HuH-7.5 (cell line): ENCODE measurements around the gene SNX24.
A peak's percentile ranks its signal among the peaks of the same experiment; 100 is the strongest.
"Not testable (repeated sequence)": the region's sequence is repeated elsewhere in the genome, so short reads cannot be mapped to it uniquely, and the experiment has no call there.

ENCODE experiments used
- DNase-seq: peaks from one replicate; pipeline ENCODE4 v3.0.0; 2011; ENCODE audit warnings: low spot score

The SNX24 gene

GRCh38 chr5:122845229-122846050 is at the start of gene SNX24:
SNX24 (plus strand) TSS chr5:122845613; CDS start chr5:122845634, 21 bp downstream.
- DNase-seq: peak; percentile 68

GRCh38 chr5:122805481-122805880 is 39.9 kb upstream of the SNX24 start:
- DNase-seq: no peak

- no peak for DNase-seq
Observed at GRCh38 chr5:122810405-122810804, 35.0 kb upstream of the SNX24 start.

- DNase-seq: no peak
Observed at GRCh38 chr5:122815218-122815767, 30.1 kb upstream of the SNX24 start.

DNA sequence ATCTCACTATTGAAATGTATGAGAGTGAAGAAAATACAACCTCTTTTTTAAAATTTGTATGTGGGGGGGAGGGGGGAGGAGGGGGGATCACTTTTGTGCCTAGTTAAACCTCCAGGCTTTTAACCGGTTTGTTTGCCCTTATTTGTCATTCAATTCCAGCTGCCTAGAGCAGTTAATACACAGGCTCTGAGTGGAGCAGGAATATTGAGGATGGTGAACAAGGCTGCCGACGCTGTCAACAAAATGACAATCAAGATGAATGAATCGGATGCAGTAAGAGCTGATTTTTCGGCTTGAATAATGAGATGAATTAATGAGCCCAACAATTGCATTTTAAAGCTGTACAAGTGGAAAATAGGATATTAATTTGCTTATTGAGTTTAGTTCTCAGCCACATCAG is 28.7 kb upstream of the SNX24 start:
- no peak for DNase-seq

GRCh38 chr5:122831984-122832383 is 13.4 kb upstream of the SNX24 start:
- DNase-seq: no peak

DNA sequence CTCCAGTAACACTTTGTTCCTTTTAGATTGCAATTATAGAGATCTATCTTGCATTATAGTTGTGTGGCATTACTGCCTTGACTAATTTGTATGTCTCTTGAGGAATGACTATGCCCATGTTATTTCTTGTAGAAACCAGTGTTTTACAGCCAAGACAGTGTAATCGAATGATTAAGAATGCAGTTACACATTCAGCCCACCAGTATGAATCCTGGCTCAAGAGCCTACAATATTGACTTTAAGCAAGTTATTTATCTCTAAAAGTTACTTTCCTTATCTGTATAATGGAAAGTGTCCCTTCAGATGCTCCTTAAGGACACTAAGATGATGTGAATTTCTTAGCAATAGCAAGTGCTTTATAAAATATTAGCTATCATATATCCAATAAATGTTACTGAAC is 9.7 kb upstream of the SNX24 start:
- no peak for DNase-seq

- DNase-seq: no peak
Observed at GRCh38 chr5:122836947-122837346, 8.5 kb upstream of the SNX24 start.

GRCh38 chr5:122839731-122840130 is 5.7 kb upstream of the SNX24 start:
- no peak for DNase-seq

DNA sequence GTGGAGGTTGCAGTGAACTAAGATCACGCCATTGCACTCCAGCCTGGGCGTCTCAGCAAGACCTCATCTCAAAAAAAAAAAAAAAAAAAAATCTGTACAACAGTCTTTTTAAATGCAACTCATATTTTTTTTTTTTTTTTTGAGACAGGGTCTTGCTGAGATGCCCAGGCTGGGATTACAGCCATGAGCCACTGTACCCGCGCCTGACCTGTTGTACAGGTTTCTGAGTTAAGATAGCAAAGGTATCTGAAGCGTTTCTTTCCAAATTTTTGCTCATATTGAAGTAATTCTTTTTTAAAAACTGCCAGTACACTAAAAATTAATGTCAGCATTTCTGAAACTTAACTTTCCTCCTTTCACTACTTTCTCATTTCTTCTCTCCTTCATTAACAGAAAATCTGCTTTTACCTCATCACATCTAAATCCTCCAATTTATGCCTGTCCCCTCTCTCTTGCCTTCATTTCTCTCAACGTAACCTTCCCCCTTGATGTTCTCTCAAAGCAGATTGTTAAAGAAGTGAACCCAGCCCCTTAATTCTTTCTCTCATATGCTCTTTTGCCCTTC is 3.3 kb upstream of the SNX24 start:
- DNase-seq: no peak

DNA sequence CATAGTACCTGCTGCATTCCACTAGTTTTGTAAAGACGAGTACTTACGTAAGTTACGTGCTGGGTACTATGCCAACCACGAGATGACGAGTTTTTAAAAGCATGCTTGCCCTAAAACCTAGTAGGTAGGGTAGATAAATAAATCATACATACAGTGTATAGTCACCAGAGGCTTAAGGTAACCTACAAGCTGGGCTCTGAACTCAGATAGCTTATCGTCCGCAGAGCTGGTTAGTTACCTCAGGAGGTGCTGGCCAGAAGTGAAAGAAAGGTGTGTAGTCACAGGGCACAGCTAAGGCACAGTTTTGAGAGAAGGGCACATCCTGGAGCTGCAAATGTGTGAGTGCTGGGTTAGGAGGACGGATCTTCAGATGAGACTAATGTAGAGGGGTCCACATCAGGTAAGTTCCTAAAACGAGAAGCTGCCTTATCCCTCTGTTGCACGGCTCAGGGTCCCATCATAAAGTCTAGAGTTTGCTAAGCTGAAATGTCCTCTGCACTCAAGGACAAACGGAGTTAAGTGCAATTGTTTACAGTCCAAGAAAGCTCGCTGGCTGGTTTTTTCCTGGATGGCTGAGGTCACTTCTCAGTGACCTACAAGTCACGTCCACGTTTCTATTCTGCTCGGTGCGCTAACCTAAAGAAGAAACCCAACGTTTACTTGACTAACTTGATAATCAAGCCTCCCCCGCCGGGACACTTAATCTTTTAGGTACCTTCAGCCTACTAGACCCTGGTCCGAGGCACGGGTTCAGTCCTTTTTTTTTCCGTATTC is 1.1 kb upstream of the SNX24 start:
- DNase-seq: peak; percentile 22

- no peak for DNase-seq
Observed at GRCh38 chr5:122844910-122845228, 544 bp upstream of the SNX24 start.

GRCh38 chr5:122846051-122846550 is 688 bp downstream of the SNX24 start:
- peak; percentile 31 for DNase-seq

GRCh38 chr5:122847687-122848081 is 2.3 kb downstream of the SNX24 start:
- DNase-seq: no peak

DNA sequence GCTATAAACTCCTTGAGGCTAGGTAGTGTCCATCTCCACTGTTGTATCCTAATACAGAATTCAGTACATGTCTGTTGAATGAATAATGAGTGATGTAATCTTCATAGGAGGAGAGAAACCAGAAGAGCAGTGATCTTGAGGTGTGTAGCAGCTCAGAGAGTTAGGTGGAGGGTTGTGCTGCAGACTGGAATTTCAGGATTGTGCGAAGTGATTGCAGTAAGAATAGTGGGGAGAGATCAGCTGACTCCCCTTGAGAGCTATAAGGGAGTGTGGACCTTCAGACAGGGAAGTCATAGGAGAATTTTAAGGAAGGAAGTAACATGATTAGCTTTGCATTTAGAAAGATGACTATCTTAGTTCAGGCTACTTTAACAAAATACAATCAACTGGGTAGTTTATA is 4.4 kb downstream of the SNX24 start:
- DNase-seq: no peak

DNA sequence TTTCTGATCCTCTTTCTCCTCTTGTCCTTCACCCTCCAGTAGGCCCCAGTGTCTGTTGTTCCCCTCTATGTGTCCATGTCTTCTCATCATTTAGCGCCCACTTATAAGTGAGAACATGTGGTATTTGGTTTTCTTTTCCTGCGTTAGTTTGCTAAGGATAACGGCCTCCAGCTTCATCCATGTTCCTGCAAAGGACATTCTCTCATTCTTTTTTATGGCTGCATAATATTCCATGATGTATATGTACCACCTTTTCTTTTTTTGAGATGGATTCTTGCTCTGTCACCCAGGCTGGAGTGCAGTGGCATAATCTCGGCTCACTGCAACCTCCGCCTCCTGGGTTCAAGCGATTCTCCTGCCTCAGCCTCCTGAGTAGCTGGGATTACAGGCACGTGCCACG is 12.1 kb downstream of the SNX24 start:
- DNase-seq: not testable (repeated sequence)

GRCh38 chr5:122858451-122858850 is 13.0 kb downstream of the SNX24 start:
- no peak for DNase-seq

DNA sequence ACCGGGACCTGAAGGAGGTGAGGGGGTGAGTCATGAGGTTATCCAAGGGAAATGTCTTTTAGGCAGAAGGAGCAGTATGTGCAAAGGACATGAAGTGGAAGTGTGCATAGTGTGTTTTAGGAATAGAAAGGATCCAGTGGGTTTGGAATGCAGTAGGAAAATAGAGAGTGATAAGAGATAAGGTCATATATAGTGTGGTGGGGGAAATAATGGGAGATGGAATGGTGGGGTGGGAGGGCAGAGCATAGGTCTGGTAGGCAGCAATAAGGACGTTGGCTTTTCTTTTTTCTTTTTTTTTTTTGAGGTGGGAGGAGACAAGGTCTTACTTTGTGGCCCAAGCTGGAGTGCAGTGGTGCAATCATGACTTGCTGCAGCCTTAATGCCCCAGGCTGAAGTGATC is 17.8 kb downstream of the SNX24 start:
- no peak for DNase-seq

DNA sequence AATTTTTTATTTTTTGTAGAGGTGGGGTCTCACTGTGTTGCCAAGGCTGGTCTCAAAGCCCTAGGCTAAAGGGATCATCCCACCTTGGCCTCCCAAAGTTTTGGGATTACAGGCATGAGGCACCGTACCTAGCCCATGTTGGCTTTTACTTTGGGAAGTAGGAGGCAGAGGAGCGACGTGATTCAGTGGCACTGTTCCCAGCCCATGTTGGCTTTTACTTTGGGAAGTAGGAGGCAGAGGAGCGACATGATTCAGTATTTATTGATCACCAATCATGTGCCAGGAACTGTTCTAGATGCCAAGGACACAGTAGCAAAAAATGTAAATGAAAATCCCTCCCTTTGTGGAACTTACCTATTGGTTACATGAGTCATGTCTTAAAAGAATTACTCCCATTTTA is 18.3 kb downstream of the SNX24 start:
- no peak for DNase-seq

- no peak for DNase-seq
Observed at GRCh38 chr5:122864400-122864799, 19.0 kb downstream of the SNX24 start.

DNA sequence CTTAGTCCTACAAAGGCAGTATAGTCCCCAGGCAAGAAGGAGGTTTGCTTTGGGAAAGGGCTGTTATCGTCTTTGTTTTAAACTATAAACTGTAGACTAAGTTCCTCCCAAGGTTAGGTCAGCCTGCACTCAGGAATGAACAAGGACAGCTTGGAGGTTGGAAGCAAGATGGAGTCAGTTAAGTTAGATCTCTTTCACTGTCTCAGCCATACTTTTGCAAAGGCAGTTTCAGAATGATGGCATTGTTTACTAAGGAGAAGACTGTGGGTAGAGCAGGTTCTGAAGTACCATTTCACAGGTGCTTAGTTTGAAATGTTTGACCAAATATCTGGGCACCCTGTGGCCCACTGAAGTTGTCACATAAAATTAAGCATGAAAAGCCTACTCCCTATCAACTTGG is 19.4 kb downstream of the SNX24 start:
- no peak for DNase-seq

GRCh38 chr5:122870219-122870856 is 24.9 kb downstream of the SNX24 start:
- no peak for DNase-seq
